ENCODE data around the gene KLHL4. TPM values are rescaled to one million over a fixed set of nuclear protein-coding genes. Genes with fewer than 3 reads are reported as not detected.
"Not testable (repeated sequence)": the region's sequence is repeated elsewhere in the genome, so short reads cannot be mapped to it uniquely, and the experiment has no call there.

KLHL4 gene
- total RNA-seq (1.7 TPM), polyA plus RNA-seq (0.16 TPM)
- long read RNA-seq, donor 1 = 0 reads
- long read RNA-seq, donor 2, full-length matches to known transcripts = 1 of 1 reads
- long read RNA-seq, donor 2, partial matches to known transcripts = 0 of 1 reads
- long read RNA-seq, donor 2, other reads (novel, unspliced or antisense) = 0 of 1 reads
- long read RNA-seq, donor 3 = 0 reads
- long read RNA-seq, donor 4 = 0 reads
- long read RNA-seq, donor 5, full-length matches to known transcripts = 1 of 1 reads
- long read RNA-seq, donor 5, partial matches to known transcripts = 0 of 1 reads
- long read RNA-seq, donor 5, other reads (novel, unspliced or antisense) = 0 of 1 reads
- long read RNA-seq, donor 6, full-length matches to known transcripts = 1 of 1 reads
- long read RNA-seq, donor 6, partial matches to known transcripts = 0 of 1 reads
- long read RNA-seq, donor 6, other reads (novel, unspliced or antisense) = 0 of 1 reads
- long read RNA-seq, donor 7 = 0 reads
- long read RNA-seq, donor 8 = 0 reads
- long read RNA-seq, donor 9 = 0 reads
- long read RNA-seq, donor 10 = 0 reads

GRCh38 chrX:87517571-87518141 lies at the start of gene KLHL4:
TSS of gene KLHL4 (plus strand) at chrX:87517802. CDS start at chrX:87517894, 92 bp downstream.
- Histone ChIP-seq H3K4me1 (ENCODE audit: control insufficient read depth in 2 of 2, insufficient read depth in 2 of 2, low read length in 2 of 2) (no peaks in the 10 kb centered on the region), H3K4me3 (ENCODE audit: low read length in 2 of 2) (no peak within 1 kb of the TSS), H3K27ac (ENCODE audit: low read depth in 1 of 2, low read length in 1 of 2) (peak within 1 kb of the TSS in 1 of 2 donors; percentile 61), H3K9me3 (ENCODE audit: control insufficient read depth in 2 of 2, insufficient read depth in 1 of 2, low read length in 1 of 2) (no peaks in the 10 kb centered on the region), H3K36me3 (ENCODE audit: control insufficient read depth in 2 of 2, insufficient read depth in 2 of 2, low read length in 1 of 2) (no peaks in the 10 kb centered on the region), H3K27me3 (ENCODE audit: control insufficient read depth in 2 of 2, insufficient read depth in 1 of 2, low read length in 1 of 2) (no peaks in the 10 kb centered on the region)
- DNase-seq (ENCODE audit: low read depth in 6 of 9, low spot score in 9 of 9) = peak in 2 of 9 donors; percentile 0 to 1
- WGBS = 2% methylated on average over 8 of the region's 8 CpGs

- no peaks in the 10 kb centered on the region for H3K9me3 ChIP-seq (ENCODE audit: control insufficient read depth in 2 of 2, insufficient read depth in 1 of 2, low read length in 1 of 2)
- 6% methylated on average over 2 of the region's 2 CpGs for WGBS
- H3K27me3 ChIP-seq (ENCODE audit: control insufficient read depth in 2 of 2, insufficient read depth in 1 of 2, low read length in 1 of 2) = no peaks in the 10 kb centered on the region
- H3K27ac ChIP-seq (ENCODE audit: low read depth in 1 of 2, low read length in 1 of 2) = no peak overlapping the region
- DNase-seq (ENCODE audit: low read depth in 6 of 9, low spot score in 9 of 9) = no peak
- H3K36me3 ChIP-seq (ENCODE audit: control insufficient read depth in 2 of 2, insufficient read depth in 2 of 2, low read length in 1 of 2) = no peaks in the 10 kb centered on the region
- no peaks in the 10 kb centered on the region for H3K4me1 ChIP-seq (ENCODE audit: control insufficient read depth in 2 of 2, insufficient read depth in 2 of 2, low read length in 2 of 2)
- no peak overlapping the region for H3K4me3 ChIP-seq (ENCODE audit: low read length in 2 of 2)
Observed at GRCh38 chrX:87468941-87469340, 48.7 kb upstream of the KLHL4 start.

GRCh38 chrX:87475793-87476192 lies 41.8 kb upstream of the KLHL4 start:
- WGBS = 65% methylated on average over 1 of the region's 1 CpG
- Histone ChIP-seq H3K9me3 (ENCODE audit: control insufficient read depth in 2 of 2, insufficient read depth in 1 of 2, low read length in 1 of 2) (no peaks in the 10 kb centered on the region), H3K27ac (ENCODE audit: low read depth in 1 of 2, low read length in 1 of 2) (no peak overlapping the region), H3K36me3 (ENCODE audit: control insufficient read depth in 2 of 2, insufficient read depth in 2 of 2, low read length in 1 of 2) (no peaks in the 10 kb centered on the region), H3K4me1 (ENCODE audit: control insufficient read depth in 2 of 2, insufficient read depth in 2 of 2, low read length in 2 of 2) (no peaks in the 10 kb centered on the region), H3K4me3 (ENCODE audit: low read length in 2 of 2) (no peak overlapping the region), H3K27me3 (ENCODE audit: control insufficient read depth in 2 of 2, insufficient read depth in 1 of 2, low read length in 1 of 2) (no peaks in the 10 kb centered on the region)
- no peak for DNase-seq (ENCODE audit: low read depth in 6 of 9, low spot score in 9 of 9)

- not testable (repeated sequence) for H3K36me3 ChIP-seq (ENCODE audit: control insufficient read depth in 2 of 2, insufficient read depth in 2 of 2, low read length in 1 of 2); H3K4me3 ChIP-seq (ENCODE audit: low read length in 2 of 2); H3K27me3 ChIP-seq (ENCODE audit: control insufficient read depth in 2 of 2, insufficient read depth in 1 of 2, low read length in 1 of 2); DNase-seq (ENCODE audit: low read depth in 6 of 9, low spot score in 9 of 9); H3K27ac ChIP-seq (ENCODE audit: low read depth in 1 of 2, low read length in 1 of 2); H3K4me1 ChIP-seq (ENCODE audit: control insufficient read depth in 2 of 2, insufficient read depth in 2 of 2, low read length in 2 of 2); H3K9me3 ChIP-seq (ENCODE audit: control insufficient read depth in 2 of 2, insufficient read depth in 1 of 2, low read length in 1 of 2)
- 98% methylated on average over 16 of the region's 16 CpGs for WGBS
Observed at GRCh38 chrX:87478703-87479102, 38.9 kb upstream of the KLHL4 start.

GRCh38 chrX:87489071-87489470 lies 28.5 kb upstream of the KLHL4 start:
- Histone ChIP-seq H3K27ac (ENCODE audit: low read depth in 1 of 2, low read length in 1 of 2) (no peak overlapping the region), H3K9me3 (ENCODE audit: control insufficient read depth in 2 of 2, insufficient read depth in 1 of 2, low read length in 1 of 2) (no peaks in the 10 kb centered on the region), H3K36me3 (ENCODE audit: control insufficient read depth in 2 of 2, insufficient read depth in 2 of 2, low read length in 1 of 2) (no peaks in the 10 kb centered on the region), H3K4me1 (ENCODE audit: control insufficient read depth in 2 of 2, insufficient read depth in 2 of 2, low read length in 2 of 2) (no peaks in the 10 kb centered on the region), H3K4me3 (ENCODE audit: low read length in 2 of 2) (no peak overlapping the region), H3K27me3 (ENCODE audit: control insufficient read depth in 2 of 2, insufficient read depth in 1 of 2, low read length in 1 of 2) (no peaks in the 10 kb centered on the region)
- DNase-seq (ENCODE audit: low read depth in 6 of 9, low spot score in 9 of 9) = no peak
- 96% methylated on average over 2 of the region's 2 CpGs for WGBS

GRCh38 chrX:87515836-87516235 lies 1.8 kb upstream of the KLHL4 start:
- WGBS = 98% methylated on average over 1 of the region's 1 CpG
- no peaks in the 10 kb centered on the region for H3K36me3 ChIP-seq (ENCODE audit: control insufficient read depth in 2 of 2, insufficient read depth in 2 of 2, low read length in 1 of 2)
- no peak for DNase-seq (ENCODE audit: low read depth in 6 of 9, low spot score in 9 of 9)
- H3K4me3 ChIP-seq (ENCODE audit: low read length in 2 of 2) = no peak overlapping the region
- no peaks in the 10 kb centered on the region for H3K4me1 ChIP-seq (ENCODE audit: control insufficient read depth in 2 of 2, insufficient read depth in 2 of 2, low read length in 2 of 2)
- H3K9me3 ChIP-seq (ENCODE audit: control insufficient read depth in 2 of 2, insufficient read depth in 1 of 2, low read length in 1 of 2) = no peaks in the 10 kb centered on the region
- no peaks in the 10 kb centered on the region for H3K27me3 ChIP-seq (ENCODE audit: control insufficient read depth in 2 of 2, insufficient read depth in 1 of 2, low read length in 1 of 2)
- no peak overlapping the region for H3K27ac ChIP-seq (ENCODE audit: low read depth in 1 of 2, low read length in 1 of 2)

GRCh38 chrX:87516717-87517121 lies 883 bp upstream of the KLHL4 start:
- Histone ChIP-seq H3K4me3 (ENCODE audit: low read length in 2 of 2) (no peak overlapping the region), H3K9me3 (ENCODE audit: control insufficient read depth in 2 of 2, insufficient read depth in 1 of 2, low read length in 1 of 2) (no peaks in the 10 kb centered on the region), H3K27me3 (ENCODE audit: control insufficient read depth in 2 of 2, insufficient read depth in 1 of 2, low read length in 1 of 2) (no peaks in the 10 kb centered on the region), H3K36me3 (ENCODE audit: control insufficient read depth in 2 of 2, insufficient read depth in 2 of 2, low read length in 1 of 2) (no peaks in the 10 kb centered on the region), H3K4me1 (ENCODE audit: control insufficient read depth in 2 of 2, insufficient read depth in 2 of 2, low read length in 2 of 2) (no peaks in the 10 kb centered on the region), H3K27ac (ENCODE audit: low read depth in 1 of 2, low read length in 1 of 2) (no peak overlapping the region)
- no peak for DNase-seq (ENCODE audit: low read depth in 6 of 9, low spot score in 9 of 9)

- no peaks in the 10 kb centered on the region for H3K9me3 ChIP-seq (ENCODE audit: control insufficient read depth in 2 of 2, insufficient read depth in 1 of 2, low read length in 1 of 2)
- no peak overlapping the region for H3K4me3 ChIP-seq (ENCODE audit: low read length in 2 of 2)
- no peaks in the 10 kb centered on the region for H3K4me1 ChIP-seq (ENCODE audit: control insufficient read depth in 2 of 2, insufficient read depth in 2 of 2, low read length in 2 of 2)
- no peaks in the 10 kb centered on the region for H3K36me3 ChIP-seq (ENCODE audit: control insufficient read depth in 2 of 2, insufficient read depth in 2 of 2, low read length in 1 of 2)
- no peak for DNase-seq (ENCODE audit: low read depth in 6 of 9, low spot score in 9 of 9)
- H3K27me3 ChIP-seq (ENCODE audit: control insufficient read depth in 2 of 2, insufficient read depth in 1 of 2, low read length in 1 of 2) = no peaks in the 10 kb centered on the region
- no peak overlapping the region for H3K27ac ChIP-seq (ENCODE audit: low read depth in 1 of 2, low read length in 1 of 2)
- 17% methylated on average over 6 of the region's 6 CpGs for WGBS
Observed at GRCh38 chrX:87518504-87518903, 902 bp downstream of the KLHL4 start.

GRCh38 chrX:87525771-87526229 lies 8.2 kb downstream of the KLHL4 start:
- Histone ChIP-seq H3K4me1 (ENCODE audit: control insufficient read depth in 2 of 2, insufficient read depth in 2 of 2, low read length in 2 of 2) (no peaks in the 10 kb centered on the region), H3K27ac (ENCODE audit: low read depth in 1 of 2, low read length in 1 of 2) (no peak overlapping the region), H3K27me3 (ENCODE audit: control insufficient read depth in 2 of 2, insufficient read depth in 1 of 2, low read length in 1 of 2) (no peaks in the 10 kb centered on the region), H3K9me3 (ENCODE audit: control insufficient read depth in 2 of 2, insufficient read depth in 1 of 2, low read length in 1 of 2) (no peaks in the 10 kb centered on the region), H3K36me3 (ENCODE audit: control insufficient read depth in 2 of 2, insufficient read depth in 2 of 2, low read length in 1 of 2) (no peaks in the 10 kb centered on the region), H3K4me3 (ENCODE audit: low read length in 2 of 2) (no peak overlapping the region)
- WGBS = 92% methylated on average over 2 of the region's 2 CpGs
- no peak for DNase-seq (ENCODE audit: low read depth in 6 of 9, low spot score in 9 of 9)

Data from thymus (tissue), 14 donors.